ENCODE results near the gene NSUN6.
"Not testable (repeated sequence)": the region's sequence is repeated elsewhere in the genome, so short reads cannot be mapped to it uniquely, and the experiment has no call there.

NSUN6 gene

GRCh38 chr10:18650404-18650997, 886 bp downstream of the NSUN6 start:
- no peak for TF ChIP-seq ARNT (IDR thresholded peaks at IDR 0.05)
- no peak for TF ChIP-seq SP1 (IDR thresholded peaks at IDR 0.05)
- POLR2A ChIA-PET: interaction anchor here (0.8 kb wide), 1 partner anchor 44 kb away, joined by 3 read pairs; no protein-coding TSS in a partner anchor
- DNase-seq (ENCODE audit: extremely low spot score): no peak
- CTCF ChIA-PET: no interaction called here

GRCh38 chr10:18649364-18649959, 1.9 kb downstream of the NSUN6 start:
- CTCF ChIA-PET: interaction anchor here (1.6 kb wide), 1 partner anchor 15 kb away, joined by 5 read pairs; no protein-coding TSS in a partner anchor
- no peak for TF ChIP-seq TARDBP (IDR thresholded peaks at IDR 0.05)
- POLR2A ChIA-PET: interaction anchor here (1.5 kb wide), 1 partner anchor 10 kb away, joined by 8 read pairs; the partner anchor contains the start of gene ARL5B
- DNase-seq (ENCODE audit: extremely low spot score): no peak

- DNase-seq (ENCODE audit: extremely low spot score): no peak
- POLR2A ChIA-PET: no interaction called here
- TF ChIP-seq LEF1 (IDR thresholded peaks at IDR 0.05; ENCODE audit: borderline replicate concordance): no peak
- TF ChIP-seq CTBP1 (IDR thresholded peaks at IDR 0.05; ENCODE audit: borderline replicate concordance): no peak
- TF ChIP-seq HDGF (IDR thresholded peaks at IDR 0.05; ENCODE audit: borderline replicate concordance): no peak
- TF ChIP-seq ARNT (IDR thresholded peaks at IDR 0.05): no peak
- no peak for TF ChIP-seq ZNF384 (IDR thresholded peaks at IDR 0.05)
- TF ChIP-seq SP1 (IDR thresholded peaks at IDR 0.05): no peak
- CTCF ChIA-PET: interaction anchor here (1.6 kb wide), 1 partner anchor 14 kb away, joined by 5 read pairs; no protein-coding TSS in a partner anchor
Observed at GRCh38 chr10:18647945-18648344, 3.4 kb downstream of the NSUN6 start.

GRCh38 chr10:18647151-18647550, 4.2 kb downstream of the NSUN6 start:
- DNase-seq (ENCODE audit: extremely low spot score): no peak
- CTCF ChIA-PET: interaction anchor here (0.5 kb wide), 1 partner anchor 709 kb away, joined by 3 read pairs; no protein-coding TSS in a partner anchor
- no peak for TF ChIP-seq BHLHE40 (IDR thresholded peaks at IDR 0.05; ENCODE audit: borderline replicate concordance)
- no peak for TF ChIP-seq ZNF384 (IDR thresholded peaks at IDR 0.05)
- no peak for TF ChIP-seq L3MBTL2 (conservative IDR thresholded peaks at IDR 0.05)
- TF ChIP-seq TARDBP (IDR thresholded peaks at IDR 0.05): no peak
- no peak for TF ChIP-seq HDGF (IDR thresholded peaks at IDR 0.05; ENCODE audit: borderline replicate concordance)
- TF ChIP-seq CTBP1 (IDR thresholded peaks at IDR 0.05; ENCODE audit: borderline replicate concordance): no peak
- TF ChIP-seq ARNT (IDR thresholded peaks at IDR 0.05): no peak
- no peak for TF ChIP-seq FOXA1 (IDR thresholded peaks at IDR 0.05)
- POLR2A ChIA-PET: no interaction called here

- CTCF ChIA-PET; DNase-seq (ENCODE audit: extremely low spot score); POLR2A ChIA-PET: not testable (repeated sequence)
Observed at GRCh38 chr10:18639719-18640118, 11.7 kb downstream of the NSUN6 start.

- POLR2A ChIA-PET: interaction anchor here (1.5 kb wide), 1 partner anchor 10 kb away, joined by 5 read pairs; no protein-coding TSS in a partner anchor
- CTCF ChIA-PET; DNase-seq (ENCODE audit: extremely low spot score): not testable (repeated sequence)
Observed at GRCh38 chr10:18637400-18637799, 14.0 kb downstream of the NSUN6 start.

- ChIA-PET POLR2A (interaction anchor here (0.8 to 1.5 kb wide), 2 partner anchors 8 to 23 kb away, joined by 3 to 5 read pairs; partner anchors contain the start of gene ARL5B), CTCF (no interaction called here)
- no peak for DNase-seq (ENCODE audit: extremely low spot score)
- TF ChIP-seq TARDBP (IDR thresholded peaks at IDR 0.05) (no peak), FOXM1 (IDR thresholded peaks at IDR 0.05; ENCODE audit: borderline replicate concordance) (no peak), SUZ12 (IDR thresholded peaks at IDR 0.05) (no peak), L3MBTL2 (conservative IDR thresholded peaks at IDR 0.05) (no peak), ARNT (IDR thresholded peaks at IDR 0.05) (no peak), HDGF (IDR thresholded peaks at IDR 0.05; ENCODE audit: borderline replicate concordance) (no peak), ELF4 (IDR thresholded peaks at IDR 0.05) (no peak), LEF1 (IDR thresholded peaks at IDR 0.05; ENCODE audit: borderline replicate concordance) (no peak)
Observed at GRCh38 chr10:18635995-18636394, 15.4 kb downstream of the NSUN6 start.

- DNase-seq (ENCODE audit: extremely low spot score); POLR2A ChIA-PET; CTCF ChIA-PET: not testable (repeated sequence)
Observed at GRCh38 chr10:18632500-18632899, 18.9 kb downstream of the NSUN6 start.

GRCh38 chr10:18627452-18628018, 23.9 kb downstream of the NSUN6 start:
- DNase-seq (ENCODE audit: extremely low spot score); CTCF ChIA-PET: not testable (repeated sequence)
- POLR2A ChIA-PET: interaction anchor here (0.7 to 1.4 kb wide), 3 partner anchors 9 to 32 kb away, joined by 3 to 6 read pairs (median 5); partner anchors contain the start of gene ARL5B

- no peak for TF ChIP-seq CTBP1 (IDR thresholded peaks at IDR 0.05; ENCODE audit: borderline replicate concordance)
- TF ChIP-seq FOXK2 (IDR thresholded peaks at IDR 0.05): no peak
- no peak for TF ChIP-seq SUZ12 (IDR thresholded peaks at IDR 0.05)
- TF ChIP-seq ARNT (IDR thresholded peaks at IDR 0.05): no peak
- TF ChIP-seq FOXA1 (IDR thresholded peaks at IDR 0.05): no peak
- no peak for TF ChIP-seq SP1 (IDR thresholded peaks at IDR 0.05)
- TF ChIP-seq LEF1 (IDR thresholded peaks at IDR 0.05; ENCODE audit: borderline replicate concordance): no peak
- no peak for TF ChIP-seq ZNF384 (IDR thresholded peaks at IDR 0.05)
- no peak for TF ChIP-seq HDGF (IDR thresholded peaks at IDR 0.05; ENCODE audit: borderline replicate concordance)
- POLR2A ChIA-PET: interaction anchor here (1.4 kb wide), 1 partner anchor 33 kb away, joined by 6 read pairs; the partner anchor contains the start of gene ARL5B
- CTCF ChIA-PET: interaction anchor here (0.5 kb wide), 1 partner anchor 802 kb away, joined by 3 read pairs; no protein-coding TSS in a partner anchor
- no peak for DNase-seq (ENCODE audit: extremely low spot score)
Observed at GRCh38 chr10:18625886-18626285, 25.5 kb downstream of the NSUN6 start.

- POLR2A ChIA-PET; CTCF ChIA-PET; DNase-seq (ENCODE audit: extremely low spot score): not testable (repeated sequence)
Observed at GRCh38 chr10:18623671-18624070, 27.7 kb downstream of the NSUN6 start.
